Stimulated activated CD4-positive, alpha-beta T cell treated with anti-CD3 and anti-CD28 coated beads, Interleukin-15, amount 100 ng/mL, for 48 hours (primary cell): ENCODE measurements around the gene SCPEP1.

Source experiments
- DNase-seq, 2 donors: peaks; one replicate each; pipeline ENCODE4 v3.0.0-alpha.2; 2020; ENCODE audit warnings: low read depth in 2 of 2

The SCPEP1 gene

DNA sequence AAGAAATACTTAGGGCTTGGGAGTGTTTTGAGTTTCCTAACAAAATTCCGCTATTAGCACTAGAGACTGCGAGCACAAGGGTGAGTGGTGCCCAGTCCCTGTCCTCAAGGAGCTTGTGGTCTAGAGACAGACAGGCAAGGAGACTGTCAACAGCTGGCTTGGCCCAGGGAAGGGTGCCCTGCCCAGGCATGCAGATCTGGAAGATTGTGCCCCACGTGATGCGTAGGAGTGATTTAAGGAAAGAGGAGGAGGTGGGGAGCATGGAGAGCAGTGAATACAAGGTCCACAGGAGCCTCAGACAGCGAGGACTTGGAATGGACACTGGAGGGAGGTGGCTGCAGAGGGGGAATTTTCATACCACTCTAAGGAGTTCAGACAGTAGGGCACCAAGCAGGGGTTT is 25.0 kb downstream of the SCPEP1 start:
- no peak for DNase-seq

DNA sequence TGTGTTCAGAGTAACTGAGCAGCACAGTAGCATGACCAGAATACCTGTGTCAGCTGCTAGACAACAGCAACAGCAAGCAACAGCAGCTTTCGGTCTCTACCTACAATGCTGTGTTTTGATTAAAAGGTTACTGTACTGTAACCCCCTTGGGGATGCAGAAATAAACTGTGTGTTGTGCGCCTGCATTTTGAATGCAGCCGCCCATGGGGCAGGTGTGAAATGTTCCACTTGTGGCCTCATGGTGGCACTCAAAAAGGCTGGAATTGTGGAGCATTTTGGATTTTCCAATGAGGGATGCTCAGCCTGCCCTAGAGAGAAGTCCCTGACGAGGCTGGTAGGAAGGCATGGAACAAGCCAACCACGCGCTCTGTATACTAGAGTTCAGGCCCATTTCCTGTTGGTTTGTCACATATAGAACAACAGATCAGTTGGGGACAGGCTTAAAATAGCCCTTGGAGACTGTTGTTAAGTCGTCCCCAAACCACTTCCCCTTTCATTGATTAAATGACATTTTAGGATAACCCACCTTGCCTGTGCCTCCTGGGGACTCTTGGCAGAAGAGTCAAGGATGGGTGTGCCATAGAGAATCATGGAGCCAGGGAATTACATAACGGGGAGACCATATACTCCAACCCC is 27.1 kb downstream of the SCPEP1 start:
- no peak for DNase-seq

DNA sequence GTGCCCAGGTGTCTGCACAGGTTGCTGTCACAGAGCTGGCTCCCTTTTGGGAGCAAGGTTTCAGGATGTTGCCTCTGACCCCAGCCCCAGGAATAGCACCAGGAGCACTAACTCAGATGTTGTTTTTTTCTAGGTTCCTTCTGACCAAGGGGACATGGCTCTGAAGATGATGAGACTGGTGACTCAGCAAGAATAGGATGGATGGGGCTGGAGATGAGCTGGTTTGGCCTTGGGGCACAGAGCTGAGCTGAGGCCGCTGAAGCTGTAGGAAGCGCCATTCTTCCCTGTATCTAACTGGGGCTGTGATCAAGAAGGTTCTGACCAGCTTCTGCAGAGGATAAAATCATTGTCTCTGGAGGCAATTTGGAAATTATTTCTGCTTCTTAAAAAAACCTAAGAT is 28.1 kb downstream of the SCPEP1 start:
- no peak for DNase-seq

DNA sequence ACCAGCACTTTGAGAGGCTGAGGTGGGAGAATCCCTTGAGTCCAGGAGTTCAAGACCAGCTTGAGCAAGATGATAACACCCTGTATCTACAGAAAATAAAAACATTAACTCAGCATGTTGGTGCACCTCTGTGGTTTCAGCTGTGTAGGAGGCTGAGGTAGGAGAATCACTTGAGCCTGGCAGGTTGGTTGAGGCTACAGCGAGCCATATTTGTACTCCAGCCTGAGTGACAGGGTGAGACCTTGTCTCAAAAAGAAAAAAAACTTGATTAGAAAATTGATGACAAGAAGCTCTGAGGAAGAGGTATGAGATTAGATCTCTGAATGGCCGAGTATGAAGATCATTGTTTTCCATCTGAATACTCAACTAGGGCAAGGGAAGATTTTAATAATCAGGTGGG is 31.0 kb downstream of the SCPEP1 start:
- no peak for DNase-seq

DNA sequence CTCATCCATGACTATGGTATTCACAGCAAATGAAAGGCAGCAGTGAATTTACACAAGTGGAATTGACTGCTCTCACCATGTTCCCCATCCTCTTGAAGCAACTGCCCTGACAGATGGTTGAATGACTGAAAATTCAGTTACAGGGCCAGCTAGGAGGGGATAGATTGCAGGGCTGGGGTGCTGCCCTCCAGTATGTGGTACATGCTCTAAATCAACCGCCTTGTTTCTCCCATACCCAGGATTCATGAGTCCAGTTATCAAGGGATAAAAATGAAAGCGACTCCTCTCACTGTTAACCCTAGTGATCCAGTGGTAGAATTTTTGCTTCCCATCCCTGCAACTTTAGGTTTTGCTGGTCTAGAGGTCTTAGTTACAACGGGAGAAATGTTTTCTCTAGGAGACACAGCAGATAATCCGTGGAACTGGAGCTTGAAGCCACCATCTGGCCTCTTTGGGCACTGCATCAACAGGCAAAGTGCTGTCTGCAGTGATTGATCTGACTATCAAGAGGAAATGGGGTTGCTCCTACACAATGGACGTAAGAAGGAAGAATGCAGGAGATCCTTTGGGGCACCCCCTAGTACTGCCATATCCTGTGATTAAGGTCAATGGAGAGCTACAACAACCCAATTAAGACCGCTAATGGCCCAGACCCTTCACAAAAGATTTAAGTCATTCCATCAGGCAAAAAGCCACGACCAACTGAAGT is 32.0 kb downstream of the SCPEP1 start:
- peak; percentile 12 to 45 for DNase-seq

DNA sequence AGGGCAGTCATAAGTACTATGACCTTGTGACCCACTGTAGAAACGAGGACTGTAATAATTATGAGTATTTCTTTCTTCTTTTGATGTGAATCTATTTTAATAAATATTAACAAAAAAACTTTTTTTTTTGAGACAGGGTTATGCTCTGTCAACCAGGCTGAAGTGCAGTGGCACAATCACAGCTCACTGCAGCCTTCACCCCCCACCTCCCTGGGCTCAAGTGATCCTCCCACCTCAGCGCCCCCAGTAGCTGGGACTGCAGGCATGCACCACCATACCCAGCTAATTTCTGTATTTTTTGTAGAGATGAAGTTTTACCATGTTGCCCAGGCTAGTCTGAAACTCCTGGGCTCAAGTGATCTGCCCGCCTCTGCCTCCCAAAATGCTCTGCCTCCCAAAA is 32.6 kb downstream of the SCPEP1 start:
- no peak for DNase-seq

DNA sequence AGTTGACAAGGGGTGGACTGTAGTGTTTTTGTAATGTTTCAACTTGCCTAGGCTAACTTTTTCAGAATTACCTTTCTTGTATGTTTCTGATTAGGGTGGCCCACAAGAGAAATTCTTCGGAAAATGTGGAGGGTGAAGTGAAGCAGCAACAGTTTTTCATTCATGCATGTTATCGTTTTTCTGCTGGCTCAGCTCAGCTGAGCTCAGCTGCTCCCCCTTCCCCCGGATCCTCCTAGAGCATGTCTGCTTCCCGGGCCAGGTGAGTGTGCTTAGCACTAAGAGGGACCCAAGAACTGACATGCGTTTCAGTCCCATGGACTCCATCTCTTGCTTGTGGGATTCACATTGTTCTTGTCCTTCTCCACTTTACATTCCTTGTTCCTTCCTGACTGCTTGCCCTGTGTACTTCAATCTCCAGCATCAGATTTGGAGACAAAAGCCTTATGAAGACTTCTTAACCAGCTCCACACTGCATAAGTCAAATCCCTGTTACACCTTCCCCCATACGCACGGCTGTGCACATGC is 33.6 kb downstream of the SCPEP1 start:
- DNase-seq, result no peak

DNA sequence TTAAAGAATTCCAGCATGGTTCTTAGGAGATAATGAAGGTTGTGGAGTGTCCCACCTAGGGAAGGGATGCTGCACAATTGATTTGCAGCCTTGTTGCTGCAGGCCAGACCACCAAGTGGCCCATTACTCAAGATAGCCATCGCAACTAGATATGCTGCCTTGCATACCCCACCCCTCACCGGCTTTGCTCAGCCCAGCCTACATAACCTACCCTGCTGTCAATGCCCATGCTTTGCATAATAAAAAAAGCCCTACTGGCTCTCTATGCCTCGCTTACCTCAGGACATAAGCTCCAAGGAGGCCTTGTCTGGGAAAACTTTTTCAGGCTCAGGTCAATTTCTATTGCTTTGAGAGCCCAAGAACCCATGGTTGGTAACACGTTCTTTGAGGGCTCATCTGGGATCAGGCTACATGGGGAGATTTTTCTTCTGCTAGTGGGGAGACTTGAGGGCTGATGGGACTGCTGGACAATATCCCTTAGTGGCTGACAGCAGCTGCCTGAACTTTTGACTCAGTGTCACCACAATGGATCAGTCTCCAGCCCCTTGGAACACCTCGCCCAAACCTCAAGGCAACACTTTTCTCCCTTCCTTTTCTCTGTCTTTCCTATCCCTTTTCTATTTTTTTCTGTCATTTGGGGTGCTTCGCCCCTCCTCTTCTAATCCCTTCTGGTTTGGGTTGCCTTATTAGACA is 38.3 kb downstream of the SCPEP1 start:
- DNase-seq, result no peak

DNA sequence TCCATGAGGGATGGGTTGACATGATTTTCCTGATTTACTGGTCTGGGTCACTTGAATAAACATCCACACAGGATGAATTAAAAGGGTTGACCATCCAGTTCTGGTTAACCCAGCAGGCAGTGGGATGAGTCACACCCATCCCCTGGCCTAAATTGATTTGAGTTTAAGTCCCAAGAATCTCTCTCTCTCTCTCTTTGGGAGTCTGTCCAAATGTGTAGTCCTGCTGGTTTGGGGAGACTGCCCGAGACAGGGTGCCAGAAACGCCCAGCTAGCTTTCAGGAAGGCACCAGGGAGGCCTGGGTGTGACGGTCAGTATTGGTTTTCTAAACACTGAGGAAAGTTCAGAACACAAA is 38.8 kb downstream of the SCPEP1 start:
- no peak for DNase-seq

DNA sequence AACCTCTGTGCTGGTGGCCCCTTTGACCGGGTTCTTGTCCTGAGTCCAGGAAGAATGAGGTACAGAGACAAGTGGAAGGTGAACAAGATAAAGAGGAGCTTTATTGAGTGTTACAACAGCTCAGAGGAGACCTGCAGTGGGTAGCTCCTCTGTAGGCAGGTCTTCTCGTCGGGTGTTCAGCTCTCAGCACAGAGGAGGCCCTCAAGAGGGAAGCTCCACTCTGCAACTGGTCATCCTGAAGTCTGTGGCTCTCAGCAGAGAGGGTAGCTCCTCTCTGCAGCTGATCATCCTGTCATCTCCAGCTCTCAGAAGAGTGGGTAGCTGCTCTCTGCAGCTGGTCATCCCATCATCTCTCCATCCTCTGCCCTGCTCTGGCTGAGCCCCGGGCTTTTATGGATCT is 39.7 kb downstream of the SCPEP1 start:
- DNase-seq, result no peak

DNA sequence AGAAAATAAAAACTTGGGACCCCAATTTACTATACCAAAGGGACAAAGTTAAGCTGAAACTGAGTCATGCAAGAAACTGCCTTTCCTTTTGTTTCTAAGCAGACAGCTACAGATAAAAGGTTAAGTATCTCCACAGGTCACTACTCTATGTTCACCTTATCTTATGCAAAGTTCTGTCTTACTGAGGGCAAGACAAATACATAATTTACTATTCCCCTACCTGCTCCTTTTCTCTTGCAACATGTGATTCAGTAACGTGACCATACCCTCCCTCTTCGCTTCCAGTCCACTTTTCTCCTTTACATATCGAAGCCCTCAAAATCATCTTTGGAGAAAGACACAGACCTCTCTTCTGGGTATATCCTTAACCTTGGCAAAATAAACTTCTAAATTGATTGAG is 42.3 kb downstream of the SCPEP1 start:
- DNase-seq, result no peak

DNA sequence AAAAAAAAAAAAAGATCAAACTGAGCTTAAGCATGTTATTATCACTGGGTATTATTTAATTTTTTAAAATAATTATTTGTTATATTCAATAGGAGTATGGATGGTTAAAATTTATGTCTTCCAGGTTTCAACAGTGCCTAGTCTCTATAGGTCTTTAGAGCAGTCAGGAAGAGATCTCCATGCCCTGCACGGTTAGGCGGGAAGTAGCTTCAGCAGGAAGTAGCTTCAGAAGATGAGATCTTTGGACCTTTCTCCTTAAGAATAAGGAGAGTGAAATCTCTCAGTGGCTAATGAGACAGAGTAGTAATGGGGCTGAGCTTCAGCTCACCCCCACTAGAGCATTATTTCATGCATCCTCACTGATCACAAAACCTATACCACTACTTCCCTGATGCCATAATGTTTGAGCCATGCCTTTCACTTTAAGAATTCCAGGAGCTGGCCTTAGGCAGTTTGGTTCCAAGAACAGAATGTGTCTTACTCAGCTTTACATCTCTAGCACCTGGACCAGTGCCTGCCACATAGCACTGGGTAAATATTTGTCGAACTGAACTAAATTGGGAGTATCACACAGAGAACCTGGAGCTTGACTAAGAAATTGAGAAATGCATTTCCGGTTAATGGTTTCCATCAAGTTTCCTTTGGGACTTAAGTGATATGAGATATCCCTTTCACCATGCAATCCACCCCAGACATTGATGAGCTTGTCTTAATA is 43.5 kb downstream of the SCPEP1 start:
- DNase-seq, result no peak

DNA sequence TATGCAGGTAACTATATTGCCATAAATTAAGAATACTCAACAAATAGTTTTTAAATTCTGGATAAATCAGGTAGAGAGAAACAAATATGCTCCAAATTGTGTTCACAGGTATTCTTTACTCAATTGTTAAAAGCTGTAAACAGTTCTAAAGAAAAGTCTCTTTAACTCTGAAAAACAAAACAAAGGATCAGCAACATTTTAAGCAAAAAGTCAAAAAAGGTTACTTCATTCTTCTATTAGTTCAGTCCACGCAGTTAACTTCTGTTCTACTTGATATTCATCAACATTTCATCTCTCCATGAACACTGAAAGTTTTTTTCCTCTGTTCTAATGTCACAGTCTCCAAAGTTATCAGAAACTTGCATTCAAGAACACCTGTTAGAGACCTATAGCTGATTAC is 47.9 kb downstream of the SCPEP1 start:
- DNase-seq, result no peak

DNA sequence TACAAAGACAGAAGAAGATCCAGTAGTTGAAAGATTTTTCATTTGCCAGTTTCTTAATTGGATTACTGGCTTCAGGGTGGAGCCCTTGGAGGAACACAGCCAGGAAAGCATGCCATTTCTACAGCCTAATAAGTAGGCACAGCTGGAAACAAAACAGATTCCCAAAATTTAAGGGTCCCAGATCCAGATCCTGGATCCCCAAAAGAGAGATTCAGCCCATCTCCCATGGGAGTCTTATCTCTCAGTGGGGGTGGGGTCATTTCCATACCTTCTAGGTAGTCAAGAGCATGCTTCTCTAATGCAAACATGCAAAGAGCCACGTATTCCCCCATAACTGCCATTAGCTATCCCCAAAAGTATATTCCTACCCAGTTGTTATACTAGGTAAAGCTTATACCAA is 49.9 kb downstream of the SCPEP1 start:
- DNase-seq, result no peak

DNA sequence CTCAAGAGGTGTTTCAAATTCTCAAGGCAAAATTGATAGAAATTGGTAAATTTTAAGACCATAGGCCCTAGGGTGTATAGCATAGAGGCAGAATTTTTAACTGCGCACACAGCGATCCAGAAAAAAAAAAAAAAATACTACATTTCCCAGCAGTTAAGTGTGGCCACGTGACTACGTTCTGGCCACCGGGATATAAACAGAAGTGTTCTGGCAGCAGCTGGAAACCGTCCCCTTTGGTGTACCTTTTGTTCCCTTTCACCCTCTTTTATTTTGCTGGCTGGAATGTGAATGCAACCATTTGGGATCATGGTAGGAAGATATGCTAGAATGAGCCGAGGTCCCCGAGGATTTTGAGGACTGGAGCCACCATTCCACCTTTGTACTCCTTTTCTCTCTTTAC is 54.4 kb downstream of the SCPEP1 start:
- DNase-seq, result no peak

DNA sequence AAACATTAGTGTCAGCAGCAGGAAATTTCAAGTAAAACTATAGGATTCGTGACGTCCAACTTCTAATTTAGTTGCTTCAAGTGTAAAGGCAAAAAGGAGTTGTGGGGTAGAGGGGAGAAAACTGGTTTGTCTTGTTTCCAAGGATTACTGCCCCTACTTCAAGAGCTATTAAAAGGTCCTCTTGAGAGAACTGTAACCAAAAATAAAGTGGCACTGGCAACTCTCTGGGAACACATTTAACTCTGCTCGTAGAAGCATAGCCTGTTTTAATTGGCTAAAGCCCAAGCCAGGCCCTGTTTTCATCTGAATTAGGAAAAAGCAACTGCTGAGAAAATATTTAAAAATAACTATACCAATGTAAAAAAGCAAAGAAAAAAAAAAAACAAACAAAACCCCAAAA is 55.4 kb downstream of the SCPEP1 start:
- DNase-seq, result no peak

DNA sequence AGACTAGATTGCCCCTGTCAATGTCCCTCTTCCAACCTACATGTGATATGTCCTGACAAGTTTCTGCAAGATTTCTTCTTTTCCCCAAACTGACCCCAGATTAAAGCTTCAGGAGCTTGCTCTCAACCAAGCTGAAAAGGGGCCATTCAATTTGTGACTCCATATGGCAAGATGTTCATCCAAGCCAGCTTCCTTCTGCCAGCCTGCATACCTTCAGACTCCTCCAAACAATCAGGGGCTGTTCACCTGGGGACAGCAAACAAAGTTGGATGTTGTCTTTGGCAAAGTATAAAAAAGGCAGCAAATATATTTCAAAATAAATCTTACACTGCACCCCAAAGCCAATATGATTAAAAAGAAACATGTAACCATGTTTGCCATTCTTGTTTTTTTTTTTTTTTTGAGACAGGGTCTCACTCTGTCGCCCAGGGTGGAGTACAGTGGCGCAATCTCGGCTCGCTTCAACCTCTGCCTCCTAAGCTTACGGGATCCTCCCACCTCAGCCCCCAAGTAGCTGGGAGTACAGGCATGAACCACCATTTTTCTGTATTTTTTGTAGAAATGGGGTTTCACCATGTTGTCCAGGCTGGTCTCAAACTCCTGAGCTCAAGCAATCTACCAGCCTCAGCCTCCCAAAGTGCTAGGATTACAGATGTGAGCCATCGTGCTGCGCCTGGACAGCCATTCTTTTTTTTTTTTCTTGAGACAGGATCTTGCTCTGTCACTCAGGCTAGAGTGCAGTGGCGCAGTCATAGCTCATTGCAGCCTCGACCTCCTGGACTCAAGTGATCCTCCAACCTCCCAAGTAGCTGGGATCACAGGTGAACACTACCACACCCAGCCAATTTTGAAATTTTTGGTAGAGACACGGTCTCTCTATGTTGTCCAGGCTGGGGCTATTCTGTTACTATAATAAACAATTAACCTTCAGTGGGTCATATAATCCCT is 57.1 kb downstream of the SCPEP1 start:
- DNase-seq, result no peak

DNA sequence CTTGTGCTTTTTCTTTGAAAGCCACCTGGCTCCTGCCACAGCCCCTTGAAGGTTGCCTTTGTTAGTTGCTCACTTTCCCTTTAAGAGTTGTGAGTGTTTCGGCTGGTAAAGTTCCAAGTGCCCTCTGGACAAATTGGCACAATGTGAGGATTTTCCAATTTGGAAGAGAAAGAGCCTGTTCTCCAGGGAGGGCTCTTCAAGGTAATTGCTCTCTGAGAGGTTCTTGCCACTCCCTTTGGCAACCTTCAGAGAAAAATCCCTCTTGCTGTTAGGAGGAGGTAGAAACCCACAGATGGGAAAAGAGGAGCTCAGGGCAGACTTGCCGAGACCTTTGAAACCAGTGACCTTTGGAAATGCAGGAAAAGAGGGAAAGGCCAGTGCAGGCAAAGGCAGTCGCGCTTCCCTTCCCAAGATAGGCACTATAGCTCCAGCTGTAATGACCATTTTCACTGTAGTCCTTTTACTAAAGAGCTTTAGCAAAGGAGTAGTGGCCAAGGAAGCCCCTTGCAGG is 58.1 kb downstream of the SCPEP1 start:
- no peak for DNase-seq

DNA sequence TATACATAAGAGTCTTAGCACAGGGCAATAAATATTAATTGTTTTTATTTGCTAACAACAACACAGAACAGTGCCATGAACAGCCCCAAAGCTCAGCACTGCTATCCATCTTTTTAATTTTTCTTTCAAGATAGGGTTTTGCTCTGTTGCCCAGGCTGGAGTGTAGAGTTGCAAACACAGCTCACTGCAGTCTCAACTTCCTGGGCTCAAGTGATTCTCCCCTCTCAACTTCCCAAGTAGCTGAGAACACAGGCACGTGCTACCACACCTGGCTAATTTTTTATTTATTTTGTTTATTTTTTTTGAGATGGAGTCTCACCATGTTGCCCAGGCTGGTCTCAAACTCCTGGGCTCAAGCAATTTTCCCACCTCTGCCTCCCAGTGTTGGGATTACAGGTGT is 59.5 kb downstream of the SCPEP1 start:
- no peak for DNase-seq

DNA sequence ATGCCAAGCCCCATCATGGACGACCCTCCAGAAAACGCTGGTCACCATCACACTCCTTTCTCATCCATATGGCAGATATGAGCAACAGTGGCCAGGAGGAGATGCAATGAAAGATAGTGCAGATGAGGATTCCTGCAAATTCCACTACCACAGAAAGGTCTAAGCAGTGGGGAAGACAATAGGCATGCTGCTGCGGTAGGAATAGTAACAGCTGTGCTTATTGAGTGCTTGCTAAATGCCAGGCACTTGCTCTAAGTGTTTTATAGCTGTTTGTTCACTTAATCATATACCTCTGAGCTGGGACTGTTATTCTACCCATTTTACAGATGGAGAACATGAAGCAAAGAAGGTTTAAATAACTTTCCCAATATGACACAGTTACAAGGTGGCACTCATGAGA is 60.6 kb downstream of the SCPEP1 start:
- no peak for DNase-seq

DNA sequence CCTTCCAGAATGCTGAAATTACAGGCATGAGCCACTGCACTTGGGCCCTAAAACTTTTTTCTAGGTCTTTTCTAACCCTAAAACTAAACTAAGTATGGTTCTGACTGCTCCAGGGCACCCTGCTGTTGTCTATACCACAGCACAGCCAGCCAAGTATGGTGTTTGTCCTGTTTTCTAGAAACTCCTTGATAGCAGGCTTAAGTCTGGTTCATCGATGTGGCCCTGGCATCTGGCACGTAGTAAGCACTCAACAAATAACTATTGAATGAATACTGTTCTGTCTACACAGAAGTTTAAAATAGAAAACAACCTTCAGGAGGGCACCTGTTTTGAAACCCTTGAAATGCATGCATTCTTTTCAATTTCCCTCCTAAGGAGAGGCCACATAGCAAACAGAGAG is 62.6 kb downstream of the SCPEP1 start:
- DNase-seq, result no peak
